Gastroesophageal sphincter (tissue), 4 donors: ENCODE measurements around the gene GTF2I. TPM values are rescaled to one million over a fixed set of nuclear protein-coding genes. Genes with fewer than 3 reads are reported as not detected.
"Not testable (repeated sequence)": the region's sequence is repeated elsewhere in the genome, so short reads cannot be mapped to it uniquely, and the experiment has no call there.

ENCODE experiments used
- ATAC-seq: fragments of 150-250 bp; one replicate; pipeline ENCODE4 v1.9.1; 2016; ENCODE audit warnings: mild to moderate bottlenecking, moderate library complexity
- H3K27ac ChIP-seq, 4 donors: fragments of 200-600 bp; sonication (generic) in 3 of 4; 1 replicate in 3 of 4; 2 replicates in 1 of 4; pipeline ENCODE4 v1.5.1; 2016 to 2019
- H3K27me3 ChIP-seq: fragments of 200-600 bp; sonication (generic); one replicate; pipeline ENCODE4 v1.5.1; 2019
- H3K36me3 ChIP-seq, 2 donors: fragments of 200-600 bp; sonication (generic); one replicate each; pipeline ENCODE4 v1.5.1; 2019; ENCODE audit warnings: control low read depth in 1 of 2
- H3K4me1 ChIP-seq, 3 donors: fragments of 200-600 bp; sonication (generic); 1 replicate in 2 of 3; 2 replicates in 1 of 3; pipeline ENCODE4 v1.5.1; 2016 to 2019; ENCODE audit warnings: control low read depth in 2 of 3
- H3K4me3 ChIP-seq, 2 donors: fragments of 200-600 bp; sonication (generic); one replicate each; pipeline ENCODE4 v1.5.1; 2019; ENCODE audit warnings: mild to moderate bottlenecking in 1 of 2, moderate library complexity in 1 of 2
- H3K9me3 ChIP-seq, 3 donors: fragments of 200-600 bp; sonication (generic); one replicate each; pipeline ENCODE4 v1.5.1; 2017 to 2019; ENCODE audit warnings: control low read depth in 2 of 3
- WGBS, 2 donors: methylation state at CpG; one replicate each; pipeline ENCODE4 v1.1.5; 2018; ENCODE audit warnings: low coverage in 1 of 2; 5-methylcytosine and 5-hydroxymethylcytosine counted together
- total RNA-seq, 4 donors: library from RNA; depleted of rRNA; stranded (reverse); fragments of >200 nt; gene quantifications; one replicate each; pipeline ENCODE4 v1.1.0, GENCODE V29; 2016

The GTF2I gene
- total RNA-seq, 4 donors from 2014 or later = 116 to 173 (median 154) TPM

- not testable (repeated sequence) for H3K4me1 ChIP-seq, H3K36me3 ChIP-seq, H3K27ac ChIP-seq, H3K4me3 ChIP-seq, H3K27me3 ChIP-seq, H3K9me3 ChIP-seq
- peak; percentile 61 for ATAC-seq
- WGBS, 2 donors = no CpG with 5 or more reads among the region's 17 CpGs
These were observed 107.8 kb downstream of the GTF2I start for GRCh38 chr7:74765205-74765918.

- no CpG with 5 or more reads among the region's 7 CpGs for WGBS, 2 donors
- ATAC-seq, H3K9me3 ChIP-seq, H3K36me3 ChIP-seq, H3K4me3 ChIP-seq, H3K27ac ChIP-seq, H3K4me1 ChIP-seq, H3K27me3 ChIP-seq: not testable (repeated sequence)
These were observed 109.0 kb downstream of the GTF2I start for GRCh38 chr7:74766509-74766908.

- not testable (repeated sequence) for H3K4me1 ChIP-seq, H3K36me3 ChIP-seq, ATAC-seq, H3K9me3 ChIP-seq, H3K27me3 ChIP-seq, H3K4me3 ChIP-seq, H3K27ac ChIP-seq
- no CpG with 5 or more reads among the region's 10 CpGs for WGBS, 2 donors
These were observed 109.5 kb downstream of the GTF2I start for GRCh38 chr7:74766991-74767390.

- no CpG with 5 or more reads among the region's 7 CpGs for WGBS, 2 donors
- H3K4me3 ChIP-seq, H3K9me3 ChIP-seq, H3K27ac ChIP-seq, H3K36me3 ChIP-seq, ATAC-seq, H3K4me1 ChIP-seq, H3K27me3 ChIP-seq: not testable (repeated sequence)
These were observed 112.5 kb downstream of the GTF2I start for GRCh38 chr7:74770062-74770461.

GRCh38 chr7:74772093-74772492 lies 114.6 kb downstream of the GTF2I start:
- H3K4me1 ChIP-seq, H3K27ac ChIP-seq, ATAC-seq, H3K4me3 ChIP-seq, H3K36me3 ChIP-seq, H3K9me3 ChIP-seq, H3K27me3 ChIP-seq: not testable (repeated sequence)
- WGBS, 2 donors = no CpG with 5 or more reads among the region's 6 CpGs

- no CpG with 5 or more reads among the region's 21 CpGs for WGBS, 2 donors
- H3K4me3 ChIP-seq, H3K27me3 ChIP-seq, H3K27ac ChIP-seq, H3K4me1 ChIP-seq, H3K36me3 ChIP-seq, H3K9me3 ChIP-seq: not testable (repeated sequence)
- ATAC-seq = peak; percentile 57
These were observed 116.5 kb downstream of the GTF2I start, which contains the start of gene NCF1 for GRCh38 chr7:74773760-74774750. Gene NCF1 (plus strand): TSS chr7:74774011. CDS start chr7:74774032, 21 bp downstream.

- WGBS, 2 donors = no CpG with 5 or more reads among the region's 6 CpGs
- not testable (repeated sequence) for ATAC-seq, H3K9me3 ChIP-seq, H3K36me3 ChIP-seq, H3K4me1 ChIP-seq, H3K27me3 ChIP-seq, H3K4me3 ChIP-seq, H3K27ac ChIP-seq
These were observed 117.6 kb downstream of the GTF2I start for GRCh38 chr7:74775111-74775510.

- H3K27me3 ChIP-seq, H3K9me3 ChIP-seq, H3K4me3 ChIP-seq, H3K27ac ChIP-seq, H3K4me1 ChIP-seq, H3K36me3 ChIP-seq, ATAC-seq: not testable (repeated sequence)
- no CpG with 5 or more reads among the region's 17 CpGs for WGBS, 2 donors
These were observed 121.5 kb downstream of the GTF2I start for GRCh38 chr7:74779053-74779452.

GRCh38 chr7:74781746-74782145 lies 124.2 kb downstream of the GTF2I start:
- not testable (repeated sequence) for H3K27me3 ChIP-seq, H3K4me3 ChIP-seq, H3K27ac ChIP-seq, H3K36me3 ChIP-seq, ATAC-seq, H3K9me3 ChIP-seq, H3K4me1 ChIP-seq
- no CpG with 5 or more reads among the region's 6 CpGs for WGBS, 2 donors

- 66% methylated on average over 2 of the region's 5 CpGs; no CpG with 5 or more reads in 1 of the 2 donors for WGBS, 2 donors
- not testable (repeated sequence) for H3K27ac ChIP-seq, H3K4me3 ChIP-seq, H3K27me3 ChIP-seq, ATAC-seq, H3K9me3 ChIP-seq, H3K4me1 ChIP-seq, H3K36me3 ChIP-seq
These were observed 126.1 kb downstream of the GTF2I start for GRCh38 chr7:74783595-74783994.
